ENCODE data around the gene PCDHGA3. TPM values are rescaled to one million over a fixed set of nuclear protein-coding genes. Genes with fewer than 3 reads are reported as not detected.

PCDHGA3 gene
- total RNA-seq (1.1 and 1.2 TPM in 2 replicates), polyA plus RNA-seq (0.88 and 1.2 TPM in 2 replicates), polyA minus RNA-seq (0.75 and 1.6 TPM in 2 replicates), Bru-seq, nascent RNA (percentile 27 among the genes with signal in this experiment), BruChase-seq, experiment 1, labeled RNA remaining after a 6-hour chase (percentile 58 among the genes with signal in this experiment), BruChase-seq, experiment 2, labeled RNA remaining after a 2-hour chase (percentile 43 among the genes with signal in this experiment)
- polyA plus RNA-seq (2011; cell fraction: cytosol; rRNA removed), result 0.52 and 0.55 TPM in 2 replicates
- polyA plus RNA-seq (2011; cell fraction: nucleus; rRNA removed), result 1.3 and 1.4 TPM in 2 replicates
- 0.48 and 0.50 TPM in 2 replicates for polyA plus RNA-seq (2012)
- not detected for polyA minus RNA-seq (2011; cell fraction: cytosol; rRNA and poly(A)+ RNA removed)
- 2.2 and 4.4 TPM in 2 replicates for polyA minus RNA-seq (2011; cell fraction: nucleus; rRNA and poly(A)+ RNA removed)
- long read RNA-seq, partial matches to known transcripts, result 0 of 1 reads
- long read RNA-seq, other reads (novel, unspliced or antisense), result 0 of 1 reads

- intact Hi-C loops (cut with micrococcal nuclease), result loop anchor here (2.0 kb wide), 1 partner anchor 23 kb away; the partner anchor contains the start of gene TAF7
- Histone ChIP-seq H3K9me3 (replicated peaks; ENCODE audit: control insufficient read depth, insufficient read depth, low read length) (no peaks in the 10 kb centered on the region), H3K9me1 (replicated peaks; ENCODE audit: control insufficient read depth, extremely low read depth, insufficient read depth, low read length) (no peaks in the 10 kb centered on the region), H3K4me2 (ENCODE audit: insufficient read depth, low read length) (peak within 1 kb of the TSS; percentile 65), H2AFZ (ENCODE audit: low read depth, low read length) (peak within 1 kb of the TSS; percentile 86), H3K4me1 (ENCODE audit: control insufficient read depth, extremely low read depth, insufficient read depth, low read length) (peaks cover 3% of the 10 kb centered on the region), H3K36me3 (ENCODE audit: control insufficient read depth in 2 of 2, extremely low read depth in 1 of 2, insufficient read depth in 2 of 2, low read length in 2 of 2) (no peaks in the 10 kb centered on the region), H3K79me2 (ENCODE audit: control insufficient read depth, insufficient read depth, low read length) (no peaks in the 10 kb centered on the region), H3K9ac (replicated peaks; ENCODE audit: extremely low read depth, insufficient read depth, low read length) (peak within 1 kb of the TSS; percentile 49), H4K20me1 (replicated peaks; ENCODE audit: control insufficient read depth, extremely low read depth, insufficient read depth, low read length) (no peaks in the 10 kb centered on the region), H3K4me3 (replicated peaks in 1 of 3; ENCODE audit: insufficient read depth in 1 of 3, low read depth in 1 of 3, low read length in 3 of 3) (peak within 1 kb of the TSS in 2 of 3 experiments; percentile 17 to 59), H3K27me3 (ENCODE audit: control insufficient read depth in 2 of 2, insufficient read depth in 2 of 2, low read length in 2 of 2) (peaks cover 10 to 29% of the 10 kb centered on the region in 2 experiments), H3K27ac (ENCODE audit: insufficient read depth, low read depth, low read length) (no peak within 1 kb of the TSS)
- POLR2A ChIA-PET, result interaction anchor here (1.3 kb wide), 1 partner anchor 23 kb away, joined by 3 read pairs; the partner anchor contains the start of gene TAF7
- CTCF ChIA-PET, result interaction anchor here (0.8 to 3.8 kb wide), 26 partner anchors 9 to 224 kb away, joined by 3 to 38 read pairs (median 5); partner anchors contain the start of genes PCDHB9, PCDHGA1, PCDHGA10 and PCDHGA12
- peak; percentile 53 for DNase-seq (ENCODE audit: low read depth, low spot score)
- BruUV-seq (replicated peaks), result no TSS peak
- peak; percentile 56 for FAIRE-seq
- dilution Hi-C loops (cut with MboI; ENCODE audit: extremely low pct_ligation_motif_present, low sequenced_read_pairs), result no loop called here
- TF ChIP-seq, protein P1, sequence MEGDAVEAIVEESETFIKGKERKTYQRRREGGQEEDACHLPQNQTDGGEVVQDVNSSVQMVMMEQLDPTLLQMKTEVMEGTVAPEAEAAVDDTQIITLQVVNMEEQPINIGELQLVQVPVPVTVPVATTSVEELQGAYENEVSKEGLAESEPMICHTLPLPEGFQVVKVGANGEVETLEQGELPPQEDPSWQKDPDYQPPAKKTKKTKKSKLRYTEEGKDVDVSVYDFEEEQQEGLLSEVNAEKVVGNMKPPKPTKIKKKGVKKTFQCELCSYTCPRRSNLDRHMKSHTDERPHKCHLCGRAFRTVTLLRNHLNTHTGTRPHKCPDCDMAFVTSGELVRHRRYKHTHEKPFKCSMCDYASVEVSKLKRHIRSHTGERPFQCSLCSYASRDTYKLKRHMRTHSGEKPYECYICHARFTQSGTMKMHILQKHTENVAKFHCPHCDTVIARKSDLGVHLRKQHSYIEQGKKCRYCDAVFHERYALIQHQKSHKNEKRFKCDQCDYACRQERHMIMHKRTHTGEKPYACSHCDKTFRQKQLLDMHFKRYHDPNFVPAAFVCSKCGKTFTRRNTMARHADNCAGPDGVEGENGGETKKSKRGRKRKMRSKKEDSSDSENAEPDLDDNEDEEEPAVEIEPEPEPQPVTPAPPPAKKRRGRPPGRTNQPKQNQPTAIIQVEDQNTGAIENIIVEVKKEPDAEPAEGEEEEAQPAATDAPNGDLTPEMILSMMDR (IDR thresholded peaks at IDR 0.05; ENCODE audit: extremely low read depth in 1 of 2, insufficient read depth in 1 of 2, low read depth in 1 of 2, low read length in 2 of 2), result peak; percentile 29 to 53
- TF ChIP-seq MYC (IDR thresholded peaks at IDR 0.05; ENCODE audit: low read depth, low read length), result no peak
Observed at GRCh38 chr5:141343242-141343952, at the start of gene PCDHGA3. Gene PCDHGA3, plus strand, starts transcription at chr5:141343829. Its CDS starts 205 bp downstream, at chr5:141344034.

Measured in endothelial cell of umbilical vein (primary cell).